ENCODE results near the gene LRRC8A.

Gene LRRC8A

DNA sequence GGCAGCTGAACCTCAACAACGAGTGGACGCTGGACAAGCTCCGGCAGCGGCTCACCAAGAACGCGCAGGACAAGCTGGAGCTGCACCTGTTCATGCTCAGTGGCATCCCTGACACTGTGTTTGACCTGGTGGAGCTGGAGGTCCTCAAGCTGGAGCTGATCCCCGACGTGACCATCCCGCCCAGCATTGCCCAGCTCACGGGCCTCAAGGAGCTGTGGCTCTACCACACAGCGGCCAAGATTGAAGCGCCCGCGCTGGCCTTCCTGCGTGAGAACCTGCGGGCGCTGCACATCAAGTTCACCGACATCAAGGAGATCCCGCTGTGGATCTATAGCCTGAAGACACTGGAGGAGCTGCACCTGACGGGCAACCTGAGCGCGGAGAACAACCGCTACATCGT, 26.4 kb downstream of the LRRC8A start:
- no peaks in the 10 kb centered on the region; the same call in 1 of the 2 replicates for H3K79me2 ChIP-seq (ENCODE audit: low read length)
- no peak overlapping the region for H3K4me2 ChIP-seq (ENCODE audit: low read length)
- peaks cover 19% of the 10 kb centered on the region for H3K36me3 ChIP-seq (replicated peaks; ENCODE audit: low read depth, low read length)
- H4K20me1 ChIP-seq (ENCODE audit: insufficient read depth, low read length) = peaks cover 12% of the 10 kb centered on the region
- no peak overlapping the region for H3K4me3 ChIP-seq (ENCODE audit: low read length)
- H3K27ac ChIP-seq (ENCODE audit: low read length) = no peak overlapping the region
- H2AFZ ChIP-seq (ENCODE audit: low read depth, low read length) = no peak overlapping the region
- H3K27me3 ChIP-seq (ENCODE audit: low read depth, low read length) = no peaks in the 10 kb centered on the region
- TF ChIP-seq, protein P1, sequence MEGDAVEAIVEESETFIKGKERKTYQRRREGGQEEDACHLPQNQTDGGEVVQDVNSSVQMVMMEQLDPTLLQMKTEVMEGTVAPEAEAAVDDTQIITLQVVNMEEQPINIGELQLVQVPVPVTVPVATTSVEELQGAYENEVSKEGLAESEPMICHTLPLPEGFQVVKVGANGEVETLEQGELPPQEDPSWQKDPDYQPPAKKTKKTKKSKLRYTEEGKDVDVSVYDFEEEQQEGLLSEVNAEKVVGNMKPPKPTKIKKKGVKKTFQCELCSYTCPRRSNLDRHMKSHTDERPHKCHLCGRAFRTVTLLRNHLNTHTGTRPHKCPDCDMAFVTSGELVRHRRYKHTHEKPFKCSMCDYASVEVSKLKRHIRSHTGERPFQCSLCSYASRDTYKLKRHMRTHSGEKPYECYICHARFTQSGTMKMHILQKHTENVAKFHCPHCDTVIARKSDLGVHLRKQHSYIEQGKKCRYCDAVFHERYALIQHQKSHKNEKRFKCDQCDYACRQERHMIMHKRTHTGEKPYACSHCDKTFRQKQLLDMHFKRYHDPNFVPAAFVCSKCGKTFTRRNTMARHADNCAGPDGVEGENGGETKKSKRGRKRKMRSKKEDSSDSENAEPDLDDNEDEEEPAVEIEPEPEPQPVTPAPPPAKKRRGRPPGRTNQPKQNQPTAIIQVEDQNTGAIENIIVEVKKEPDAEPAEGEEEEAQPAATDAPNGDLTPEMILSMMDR (IDR thresholded peaks at IDR 0.05; ENCODE audit: low read depth, low read length) = no peak
- no peak for TF ChIP-seq EZH2phosphoT487 (IDR thresholded peaks at IDR 0.05; ENCODE audit: low read depth)
- no peaks in the 10 kb centered on the region for H3K9me3 ChIP-seq (ENCODE audit: insufficient read depth, low read length)
- no peak overlapping the region for H3K9ac ChIP-seq (ENCODE audit: low read length)
- H3K4me1 ChIP-seq (ENCODE audit: low read length) = no peaks in the 10 kb centered on the region

DNA sequence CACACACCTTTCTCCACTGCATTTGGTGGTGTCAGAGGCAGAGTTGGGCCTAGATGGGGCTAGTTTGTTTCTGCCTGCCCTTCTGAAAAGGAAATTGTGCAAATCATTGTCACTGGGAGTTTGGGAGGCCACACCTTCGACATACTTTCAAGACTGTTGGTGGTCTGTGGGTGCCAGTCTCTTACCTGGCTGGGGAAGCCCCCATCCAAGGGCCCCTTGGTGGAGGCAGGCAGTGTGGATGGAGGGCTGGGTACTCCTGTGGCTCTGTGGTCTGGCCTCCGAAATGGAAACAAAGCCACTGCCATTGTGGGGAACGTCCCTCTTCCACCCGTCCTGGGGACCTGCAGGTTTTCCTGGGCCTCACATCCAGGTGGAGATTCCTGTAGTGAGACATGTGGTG, 27.9 kb downstream of the LRRC8A start:
- Histone ChIP-seq H2AFZ (ENCODE audit: low read depth, low read length) (no peak overlapping the region), H4K20me1 (ENCODE audit: insufficient read depth, low read length) (peaks cover 12% of the 10 kb centered on the region), H3K4me2 (ENCODE audit: low read length) (no peak overlapping the region), H3K79me2 (ENCODE audit: low read length) (no peaks in the 10 kb centered on the region; the same call in 1 of the 2 replicates), H3K4me3 (ENCODE audit: low read length) (no peak overlapping the region), H3K9ac (ENCODE audit: low read length) (no peak overlapping the region), H3K27me3 (ENCODE audit: low read depth, low read length) (no peaks in the 10 kb centered on the region), H3K4me1 (ENCODE audit: low read length) (no peaks in the 10 kb centered on the region), H3K27ac (ENCODE audit: low read length) (no peak overlapping the region), H3K36me3 (replicated peaks; ENCODE audit: low read depth, low read length) (peaks cover 19% of the 10 kb centered on the region), H3K9me3 (ENCODE audit: insufficient read depth, low read length) (no peaks in the 10 kb centered on the region)
- TF ChIP-seq, protein P1 (IDR thresholded peaks at IDR 0.05; ENCODE audit: low read depth, low read length) = no peak
- TF ChIP-seq EZH2phosphoT487 (IDR thresholded peaks at IDR 0.05; ENCODE audit: low read depth) = no peak

DNA sequence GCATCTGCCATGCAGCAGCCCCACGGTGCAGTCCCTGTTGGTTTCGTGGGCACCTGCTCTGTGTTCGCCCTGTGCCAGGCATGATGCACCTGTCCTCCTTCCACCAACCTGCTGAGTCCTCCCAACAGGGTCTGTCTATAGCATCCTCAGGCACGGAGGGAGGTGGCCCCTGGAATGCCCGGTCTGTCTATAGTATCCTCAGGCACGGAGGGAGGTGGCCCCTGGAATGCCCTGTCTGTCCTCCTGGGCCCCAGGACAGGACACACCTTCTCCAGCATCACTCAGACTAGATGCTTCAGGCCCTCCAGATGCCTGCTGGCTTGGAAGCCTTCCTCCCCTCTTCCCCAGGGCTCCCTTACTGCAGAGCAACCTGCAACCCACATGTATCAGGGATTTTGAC, 29.0 kb downstream of the LRRC8A start:
- Histone ChIP-seq H3K4me1 (ENCODE audit: low read length) (no peaks in the 10 kb centered on the region), H3K27ac (ENCODE audit: low read length) (no peak overlapping the region), H3K9me3 (ENCODE audit: insufficient read depth, low read length) (no peaks in the 10 kb centered on the region), H3K27me3 (ENCODE audit: low read depth, low read length) (no peaks in the 10 kb centered on the region), H3K9ac (ENCODE audit: low read length) (no peak overlapping the region), H4K20me1 (ENCODE audit: insufficient read depth, low read length) (peaks cover 12% of the 10 kb centered on the region), H3K4me2 (ENCODE audit: low read length) (no peak overlapping the region), H3K36me3 (replicated peaks; ENCODE audit: low read depth, low read length) (peaks cover 19% of the 10 kb centered on the region), H3K4me3 (ENCODE audit: low read length) (no peak overlapping the region), H3K79me2 (ENCODE audit: low read length) (no peaks in the 10 kb centered on the region; the same call in 1 of the 2 replicates), H2AFZ (ENCODE audit: low read depth, low read length) (no peak overlapping the region)
- TF ChIP-seq, protein P1 (IDR thresholded peaks at IDR 0.05; ENCODE audit: low read depth, low read length) = no peak
- no peak for TF ChIP-seq EZH2phosphoT487 (IDR thresholded peaks at IDR 0.05; ENCODE audit: low read depth)

DNA sequence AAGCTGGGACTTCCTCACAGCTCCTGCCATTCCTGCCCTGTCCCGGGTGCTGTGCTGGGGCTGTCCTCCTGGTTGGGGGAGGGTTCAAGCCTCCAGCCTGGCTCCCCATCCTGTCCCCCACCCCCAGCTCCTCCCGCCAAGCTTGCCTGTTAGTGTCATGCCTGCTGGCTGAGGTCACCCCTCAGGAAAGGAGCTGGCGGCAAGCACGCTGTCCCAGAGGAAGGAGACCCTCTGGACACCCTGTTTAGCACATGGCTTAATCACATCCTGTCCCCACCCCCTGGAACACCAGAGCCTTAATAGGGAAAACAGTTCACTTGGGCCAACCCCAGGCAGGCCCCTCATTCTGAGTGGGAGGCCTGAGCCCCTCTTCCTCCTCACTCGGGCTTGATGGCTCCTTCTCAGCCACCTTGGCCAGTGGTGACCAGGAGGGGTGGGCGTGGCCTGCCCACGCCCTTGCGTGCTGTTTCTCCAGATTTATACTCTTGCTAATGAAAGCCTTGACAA, 29.6 kb downstream of the LRRC8A start:
- no peaks in the 10 kb centered on the region for H3K4me1 ChIP-seq (ENCODE audit: low read length)
- TF ChIP-seq EZH2phosphoT487 (IDR thresholded peaks at IDR 0.05; ENCODE audit: low read depth) = no peak
- TF ChIP-seq, protein P1 (IDR thresholded peaks at IDR 0.05; ENCODE audit: low read depth, low read length) = no peak
- H3K27me3 ChIP-seq (ENCODE audit: low read depth, low read length) = no peaks in the 10 kb centered on the region
- H3K36me3 ChIP-seq (replicated peaks; ENCODE audit: low read depth, low read length) = peaks cover 19% of the 10 kb centered on the region
- H2AFZ ChIP-seq (ENCODE audit: low read depth, low read length) = no peak overlapping the region
- H3K27ac ChIP-seq (ENCODE audit: low read length) = no peak overlapping the region
- H3K4me3 ChIP-seq (ENCODE audit: low read length) = no peak overlapping the region
- no peaks in the 10 kb centered on the region; the same call in 1 of the 2 replicates for H3K79me2 ChIP-seq (ENCODE audit: low read length)
- no peaks in the 10 kb centered on the region for H3K9me3 ChIP-seq (ENCODE audit: insufficient read depth, low read length)
- peaks cover 12% of the 10 kb centered on the region for H4K20me1 ChIP-seq (ENCODE audit: insufficient read depth, low read length)
- no peak overlapping the region for H3K9ac ChIP-seq (ENCODE audit: low read length)
- H3K4me2 ChIP-seq (ENCODE audit: low read length) = no peak overlapping the region

All from OCI-LY3 (cell line).